SH-SY5Y (cell line): ENCODE measurements around the gene SSR2.

Experiments
- GATA2 ChIP-seq: IDR thresholded peaks from 2 replicates; pipeline ENCODE4 v1.6.1; 2011; ENCODE audit warnings: mild to moderate bottlenecking, low read depth, low read length
- GATA3 ChIP-seq: IDR thresholded peaks from 2 replicates; pipeline ENCODE4 v1.6.1; 2011; ENCODE audit warnings: low read depth, mild to moderate bottlenecking, low read length, moderate library complexity

GRCh38 chr1:155999964-156000363 is 20.8 kb downstream of the SSR2 start:
- TF ChIP-seq GATA3 (no peak), GATA2 (no peak)
